GM04503 (cell line): Measurements from ENCODE around the gene AUTS2.

Source experiments
- DNase-seq: peaks from one replicate; pipeline ENCODE4 v3.0.0-alpha.2; 2012; ENCODE audit warnings: low read depth

Gene AUTS2

DNA sequence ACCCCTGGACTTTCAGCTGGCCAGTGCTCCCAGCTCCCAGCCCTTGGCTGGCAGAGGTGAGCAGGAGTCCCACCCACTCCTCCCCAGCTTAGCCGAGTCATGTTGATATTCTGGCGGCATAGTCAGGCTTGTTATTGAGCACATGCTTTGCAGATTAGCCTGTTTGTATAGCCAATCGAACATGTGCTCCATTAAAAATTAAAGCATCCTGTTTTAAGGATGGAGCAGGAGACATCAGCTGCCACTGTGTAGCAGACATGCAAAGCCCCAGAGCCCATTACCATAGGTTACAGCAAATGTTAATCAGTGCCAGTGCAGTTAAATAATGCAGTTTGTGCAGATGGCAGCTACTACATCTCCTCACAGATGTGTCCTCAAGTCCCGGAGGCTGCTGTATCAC, 959.1 kb downstream of the AUTS2 start:
- DNase-seq: no peak

DNA sequence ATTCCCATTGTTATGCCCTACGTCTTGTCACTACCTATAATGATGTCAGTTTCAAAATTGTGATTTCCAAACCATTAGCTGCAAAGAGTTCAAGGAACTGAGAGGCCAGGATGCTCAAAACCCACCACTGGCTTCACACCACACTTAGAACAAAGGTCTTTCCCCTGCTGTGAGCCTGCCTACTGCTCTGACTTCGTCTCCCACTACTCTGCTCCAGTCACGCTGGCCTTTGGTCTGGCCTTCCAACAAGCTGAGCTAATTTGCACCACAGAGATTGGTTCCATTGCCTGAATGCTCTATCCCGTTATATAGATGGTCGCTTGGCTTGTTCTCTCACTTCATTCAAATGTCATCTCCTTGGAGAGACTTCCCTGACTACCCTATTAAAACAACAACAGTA, 961.5 kb downstream of the AUTS2 start:
- no peak for DNase-seq

DNA sequence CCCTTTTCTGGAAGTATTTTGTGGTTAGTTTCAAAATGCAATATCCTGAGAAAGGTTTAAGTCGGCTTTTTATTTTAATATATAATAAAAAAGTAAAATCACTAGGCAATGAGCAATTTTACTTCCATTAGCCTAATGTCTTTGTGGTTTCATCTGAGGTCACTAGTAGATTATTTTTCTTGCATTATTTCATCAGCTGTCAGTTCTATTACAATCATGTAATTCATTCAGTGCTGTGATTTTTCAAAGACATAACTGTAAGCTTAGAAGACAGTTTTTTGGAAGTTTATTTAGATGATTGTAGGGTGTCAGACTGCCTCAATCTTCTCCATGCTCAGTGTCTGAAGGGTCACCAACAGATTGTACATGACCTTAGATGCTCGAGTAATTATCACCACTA, 965.7 kb downstream of the AUTS2 start:
- DNase-seq: no peak

DNA sequence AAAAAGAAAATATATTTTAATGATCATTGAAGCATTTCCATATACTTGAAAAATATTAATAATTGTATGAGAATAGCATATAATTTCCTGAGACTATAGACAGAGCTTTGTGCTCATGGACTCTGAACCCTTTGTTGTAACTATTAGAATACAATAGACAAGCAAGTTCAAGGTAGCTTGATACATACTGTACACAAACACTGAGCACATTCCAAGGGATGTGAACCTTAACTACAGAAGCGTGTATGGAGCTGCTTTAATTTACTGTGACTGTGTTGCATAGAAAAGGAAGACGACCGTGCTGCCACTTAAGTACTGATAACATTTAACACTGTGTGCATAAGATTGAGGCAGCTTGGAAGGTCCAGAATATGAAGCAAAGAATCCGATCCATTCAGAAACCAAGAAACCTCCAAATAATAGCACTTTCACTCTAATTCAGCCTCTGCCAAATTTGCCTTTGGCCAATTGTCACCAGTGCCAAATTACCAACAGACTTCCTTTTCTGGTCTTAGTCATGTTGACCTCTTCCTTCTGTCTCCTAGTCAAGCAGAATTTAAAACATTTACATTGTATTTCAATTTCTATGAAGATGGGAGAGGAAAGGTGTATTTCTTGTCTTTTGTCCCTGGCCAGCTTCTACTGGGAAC, 967.6 kb downstream of the AUTS2 start:
- DNase-seq: no peak

DNA sequence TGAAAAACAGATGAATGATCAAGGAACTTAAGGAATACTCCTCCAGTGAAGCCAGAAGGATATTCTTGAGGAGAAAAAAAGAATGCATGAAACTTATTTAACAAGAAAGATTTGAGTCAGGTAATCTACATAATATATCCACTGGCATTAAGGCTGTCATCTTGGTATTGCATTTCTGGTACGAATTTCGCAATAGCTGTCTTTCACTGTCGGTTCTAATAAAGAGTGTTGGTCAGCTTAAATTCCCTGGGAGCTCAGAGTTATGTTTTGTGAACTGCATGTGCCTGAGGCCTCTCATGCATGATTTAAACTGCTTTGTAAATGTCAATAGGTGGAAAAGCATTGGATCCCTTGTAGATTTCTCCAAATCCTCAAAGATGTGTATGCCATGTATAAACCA, 968.4 kb downstream of the AUTS2 start:
- no peak for DNase-seq

DNA sequence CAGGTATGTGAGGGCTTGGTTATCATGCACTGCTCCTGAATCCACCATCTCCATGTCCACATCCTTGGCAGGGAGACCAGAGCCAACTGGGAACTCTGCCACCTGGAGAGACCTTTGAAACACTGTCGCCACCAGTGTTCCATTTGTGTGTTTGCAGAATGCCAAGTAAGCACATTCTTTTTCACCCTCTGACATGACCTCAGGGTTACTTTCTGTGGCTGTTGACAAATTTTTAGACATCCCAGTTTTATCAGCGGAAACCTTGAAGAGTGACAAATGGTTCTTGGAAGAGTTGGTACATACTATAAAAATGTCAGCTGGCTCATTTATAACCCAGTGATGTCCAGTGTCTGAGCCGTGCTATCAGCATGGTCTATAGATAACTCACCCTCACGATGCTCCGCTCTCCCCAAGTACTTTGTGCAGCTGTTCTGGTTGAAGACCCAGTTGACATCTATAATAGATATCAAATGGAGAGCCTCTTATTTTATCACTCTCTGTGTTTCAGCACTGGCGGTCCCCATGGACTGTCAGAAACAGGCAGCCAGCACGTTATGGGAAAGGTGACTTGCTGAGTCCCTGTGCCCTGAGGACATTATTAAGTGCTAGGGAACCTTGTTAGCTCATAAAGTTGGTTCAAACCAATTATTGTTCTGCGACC, 970.5 kb downstream of the AUTS2 start:
- DNase-seq: no peak

DNA sequence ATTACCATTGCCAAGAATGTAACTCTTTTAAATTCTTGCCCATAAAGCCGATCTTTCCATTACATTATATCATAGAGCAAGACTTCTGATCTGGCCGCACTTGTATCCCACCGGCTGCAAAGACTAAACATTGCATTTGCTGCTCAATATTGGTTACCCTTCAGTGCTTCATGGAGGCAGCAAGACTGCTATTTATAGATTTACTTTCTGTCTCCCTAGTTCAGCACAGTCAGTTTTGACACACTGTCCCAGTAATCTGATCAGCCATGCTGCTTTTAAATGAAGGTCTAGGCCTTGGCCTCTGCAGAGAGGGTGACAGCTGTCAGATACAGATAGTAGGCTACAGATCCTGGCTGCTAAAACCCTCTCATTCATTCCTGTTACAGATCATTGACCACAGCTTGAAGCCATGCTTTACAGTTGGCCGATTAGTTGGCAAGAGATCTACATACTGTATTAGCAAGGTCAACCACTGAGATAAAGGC, 971.1 kb downstream of the AUTS2 start:
- DNase-seq: no peak

DNA sequence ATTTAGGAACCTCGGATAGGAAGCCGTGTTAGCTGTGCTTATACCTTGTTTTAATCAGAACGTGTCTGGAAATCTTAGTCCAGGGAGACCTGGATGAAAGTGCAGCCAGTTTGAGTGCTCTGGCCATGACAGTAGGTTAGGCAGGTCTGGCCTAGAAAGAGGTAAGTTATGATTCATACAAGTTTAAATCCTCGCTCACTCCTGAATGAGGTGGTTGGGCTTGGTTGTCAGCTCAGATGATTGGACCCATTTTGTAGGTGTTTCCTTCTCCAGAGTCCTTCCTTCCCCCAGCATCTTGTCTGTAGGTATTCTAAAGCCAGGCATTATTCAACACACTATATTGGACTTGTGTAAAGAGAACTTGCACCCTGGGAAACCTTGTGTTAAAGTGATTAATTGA, 971.8 kb downstream of the AUTS2 start:
- DNase-seq: no peak

DNA sequence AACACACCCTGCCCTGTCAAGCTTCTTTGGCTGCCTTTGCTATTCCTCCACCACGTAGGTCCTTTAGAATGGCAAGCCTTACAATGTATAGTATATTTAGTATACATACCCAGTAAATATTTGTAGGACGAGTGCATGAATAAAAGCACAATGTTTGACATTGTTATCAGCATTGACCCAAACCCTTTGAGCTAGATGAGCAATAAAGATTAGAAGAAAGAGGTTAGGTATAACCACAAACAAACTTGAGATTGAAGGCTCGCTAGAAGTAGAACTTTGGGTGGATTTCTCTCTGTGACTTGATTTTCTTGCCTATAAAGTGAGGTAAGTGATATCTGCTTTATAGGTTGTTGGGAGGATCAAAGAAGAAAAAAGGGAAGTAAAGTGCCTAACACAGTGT, 972.7 kb downstream of the AUTS2 start:
- no peak for DNase-seq

DNA sequence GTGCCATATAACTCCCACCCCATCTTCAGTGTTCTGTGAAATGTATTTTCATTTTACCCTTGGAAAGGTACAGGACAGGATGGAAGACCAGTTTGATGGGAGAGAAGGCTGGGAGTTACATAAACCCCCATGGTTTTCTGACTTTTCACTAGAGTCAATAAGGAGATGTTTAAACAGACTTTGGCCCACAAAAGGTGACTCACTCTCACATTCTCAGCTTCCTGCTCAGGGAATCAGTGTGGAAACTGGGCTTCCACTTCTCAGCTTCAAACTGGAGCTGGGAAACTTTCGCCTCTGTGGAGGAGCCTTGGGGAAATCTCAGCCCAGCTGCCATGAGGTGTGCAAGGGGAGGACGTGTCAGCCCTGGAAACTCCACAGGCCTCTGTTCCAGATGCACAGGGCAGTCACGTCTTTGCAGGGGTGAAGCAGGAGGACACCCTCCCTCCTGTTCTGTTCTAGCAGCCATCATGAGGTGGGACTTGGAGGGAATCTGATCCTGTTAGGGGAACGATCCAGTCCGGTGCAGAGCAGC, 973.2 kb downstream of the AUTS2 start:
- DNase-seq: peak; percentile 18

DNA sequence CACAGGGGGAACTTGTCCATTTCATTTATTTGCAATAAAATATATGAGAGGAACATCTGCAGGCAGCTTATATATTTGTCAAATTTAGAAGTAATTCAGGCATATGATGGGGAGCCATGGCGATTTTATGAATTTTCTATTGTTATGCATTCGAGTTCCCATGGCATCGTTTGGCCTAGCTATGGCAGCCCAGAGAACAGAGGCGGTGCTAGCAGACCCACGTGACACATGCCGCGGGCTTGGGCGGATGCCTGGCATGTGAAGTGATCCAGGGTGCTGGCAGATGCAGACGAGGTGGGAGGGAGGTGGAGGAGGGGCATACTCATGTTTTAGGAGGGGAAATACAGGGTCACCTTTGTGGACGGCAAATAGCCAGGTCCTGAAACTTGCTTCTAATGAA, 973.7 kb downstream of the AUTS2 start:
- DNase-seq: no peak

DNA sequence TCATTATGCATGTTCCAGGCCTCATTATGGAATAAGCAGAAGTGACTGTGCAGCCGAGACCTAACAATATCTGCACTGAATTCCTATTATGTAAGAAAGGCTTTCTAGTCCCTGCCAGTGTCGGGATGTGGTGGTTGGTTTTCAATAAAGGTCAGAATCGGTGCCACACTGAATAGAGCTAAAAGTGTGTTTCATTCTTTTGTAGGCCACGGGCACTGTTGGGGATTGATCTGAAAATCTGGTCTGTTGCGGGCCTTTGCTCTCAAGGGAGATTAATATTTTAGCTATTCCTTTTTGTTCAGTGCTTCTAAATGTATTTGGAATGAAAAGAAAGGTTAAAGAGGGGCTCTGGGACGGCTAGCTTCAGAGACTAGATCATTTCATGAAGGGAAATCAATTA, 974.3 kb downstream of the AUTS2 start:
- DNase-seq: no peak

DNA sequence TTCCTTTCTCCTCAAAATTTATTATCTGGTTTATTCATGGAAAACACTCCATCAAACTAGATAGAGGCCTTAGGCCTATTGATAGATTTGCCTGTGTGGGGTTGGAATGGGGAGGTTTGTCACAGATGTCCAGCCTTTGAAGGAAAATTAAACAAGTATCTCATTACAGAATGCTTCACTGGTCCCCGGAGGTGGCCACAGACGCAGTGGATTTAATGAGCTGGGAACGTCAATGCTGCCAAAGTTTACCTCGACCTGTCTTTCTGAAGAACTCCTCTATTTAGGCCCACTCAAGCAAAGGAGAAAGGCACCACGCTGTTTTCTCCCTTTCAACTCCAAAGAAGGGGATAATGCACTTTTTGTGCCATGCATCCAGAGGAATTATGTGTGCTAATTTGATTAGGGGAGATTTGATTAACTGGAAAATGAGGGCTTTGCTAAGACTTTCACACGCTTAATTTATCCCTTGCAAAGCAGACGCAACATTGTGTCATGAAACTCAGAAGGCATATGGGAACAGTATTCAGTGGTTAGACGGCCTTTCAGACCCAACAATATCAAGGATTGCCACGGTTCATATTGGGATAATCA, 974.9 kb downstream of the AUTS2 start:
- no peak for DNase-seq

DNA sequence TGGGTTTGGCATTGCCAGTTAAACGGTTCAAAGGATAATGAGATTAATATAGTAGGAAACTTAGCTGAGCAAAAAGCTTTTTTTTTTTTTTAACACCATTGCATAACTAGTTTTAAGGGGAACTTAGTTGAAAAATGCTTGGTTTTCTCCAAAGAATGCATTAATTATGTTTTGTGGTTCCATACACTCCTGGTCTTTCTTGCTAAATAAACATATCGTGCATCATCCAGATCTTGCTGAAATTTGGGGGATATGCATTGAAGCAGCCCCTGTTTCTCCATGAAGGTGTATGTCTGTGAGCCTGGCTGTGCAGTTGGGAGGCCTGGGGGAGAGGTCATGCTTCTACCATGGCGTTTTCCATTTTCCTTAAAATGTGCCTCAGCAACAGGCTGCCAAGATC, 975.4 kb downstream of the AUTS2 start:
- no peak for DNase-seq

DNA sequence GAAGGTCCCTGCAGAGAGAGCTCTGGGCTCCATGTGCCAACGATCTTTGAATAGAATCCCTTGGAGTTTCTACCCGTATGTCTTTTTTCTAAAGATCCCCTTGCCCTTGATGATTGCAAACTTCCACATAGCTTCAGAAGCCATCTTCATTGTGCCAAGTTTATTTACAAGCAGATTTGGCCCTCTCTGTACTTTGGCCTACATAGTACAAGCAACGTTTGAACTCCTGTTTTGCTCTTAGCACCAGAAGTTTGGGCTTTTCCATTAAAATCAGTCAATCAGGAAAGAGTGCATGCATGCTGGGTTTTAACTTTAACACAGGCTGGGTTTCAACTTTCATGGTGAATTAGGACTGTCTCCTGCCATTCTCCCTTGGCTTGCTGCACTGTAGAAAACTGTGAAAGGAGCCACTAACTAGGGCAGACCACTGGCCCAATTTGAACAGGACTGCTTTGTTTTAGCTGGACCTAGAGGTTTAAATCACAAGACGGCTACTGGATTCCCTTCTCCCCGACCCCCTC, 976.1 kb downstream of the AUTS2 start:
- no peak for DNase-seq

DNA sequence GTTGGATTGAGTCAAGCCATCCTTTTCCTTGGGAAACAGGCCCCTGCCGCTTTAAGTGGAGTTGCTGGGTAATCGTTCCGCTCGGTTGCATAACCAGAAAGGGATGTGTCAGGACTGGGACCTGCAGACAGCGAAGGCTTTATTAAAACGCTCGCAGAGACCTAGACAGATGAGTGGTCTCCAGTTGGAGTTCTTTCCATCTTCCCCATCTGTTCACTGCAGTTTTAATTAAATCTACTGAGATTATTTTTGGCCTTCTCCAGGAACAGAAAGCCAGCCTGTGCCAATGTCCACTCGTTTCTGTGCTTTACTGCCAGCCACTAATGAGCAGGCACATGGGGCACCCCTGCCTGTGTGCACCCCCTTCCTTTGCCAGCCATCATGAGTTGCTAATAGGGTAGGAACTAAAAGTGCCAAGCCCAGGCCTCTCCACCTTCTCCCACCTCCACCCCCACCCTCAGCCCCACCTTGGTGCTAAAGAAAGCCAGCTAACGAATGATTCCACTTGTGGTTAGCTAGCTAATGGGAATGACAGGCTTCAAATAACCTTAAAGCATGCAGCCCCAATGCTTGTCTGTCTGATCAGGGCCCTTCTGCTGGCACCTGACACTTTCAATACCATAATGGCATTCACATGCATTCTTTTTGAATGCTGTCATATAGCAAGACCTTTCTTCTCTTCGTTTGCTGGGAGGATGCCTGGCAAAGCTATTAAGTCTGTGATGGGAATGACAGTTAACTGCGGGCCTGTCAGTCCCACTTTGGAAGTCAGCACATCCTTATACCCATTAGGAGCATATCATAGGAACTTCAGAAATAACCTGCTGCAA, 976.9 kb downstream of the AUTS2 start:
- no peak for DNase-seq

DNA sequence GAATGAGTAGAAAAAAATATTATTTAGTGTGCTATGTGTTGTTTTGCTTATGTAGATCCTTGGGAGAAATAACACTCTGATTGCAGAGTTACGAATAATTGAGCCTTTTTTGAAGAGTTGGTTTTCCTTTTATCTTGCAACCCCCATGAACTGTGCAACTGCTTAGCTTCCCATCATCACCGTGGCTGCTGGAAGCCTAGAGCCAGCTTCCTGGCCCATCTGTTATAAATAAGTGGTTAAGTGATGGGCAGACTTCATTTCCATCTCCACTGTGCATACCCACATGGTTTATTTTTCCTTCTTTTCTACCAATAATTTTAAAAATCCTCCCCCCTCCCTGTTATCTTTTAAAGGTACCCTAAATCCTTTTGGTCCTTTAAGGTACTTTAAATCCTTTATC, 978.8 kb downstream of the AUTS2 start:
- DNase-seq: no peak

DNA sequence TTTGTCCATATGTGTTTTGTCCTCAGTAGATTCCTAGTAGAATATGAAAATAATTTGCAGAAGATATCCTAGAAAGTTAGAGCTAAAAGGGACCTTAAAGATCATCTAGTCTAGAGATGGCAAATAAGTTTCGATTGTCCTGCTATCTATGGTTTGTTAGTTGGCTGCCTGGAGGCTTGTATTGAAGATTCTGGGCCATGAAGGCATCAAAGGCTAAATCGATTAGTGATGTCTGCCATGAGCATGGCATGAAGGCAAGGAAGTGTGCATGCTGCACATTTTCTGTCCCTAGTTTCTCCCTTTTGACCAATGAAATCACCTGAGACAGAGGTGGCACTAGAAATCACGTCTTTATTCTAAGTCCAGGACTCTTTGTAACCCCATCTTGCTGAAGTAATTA, 979.9 kb downstream of the AUTS2 start:
- no peak for DNase-seq

DNA sequence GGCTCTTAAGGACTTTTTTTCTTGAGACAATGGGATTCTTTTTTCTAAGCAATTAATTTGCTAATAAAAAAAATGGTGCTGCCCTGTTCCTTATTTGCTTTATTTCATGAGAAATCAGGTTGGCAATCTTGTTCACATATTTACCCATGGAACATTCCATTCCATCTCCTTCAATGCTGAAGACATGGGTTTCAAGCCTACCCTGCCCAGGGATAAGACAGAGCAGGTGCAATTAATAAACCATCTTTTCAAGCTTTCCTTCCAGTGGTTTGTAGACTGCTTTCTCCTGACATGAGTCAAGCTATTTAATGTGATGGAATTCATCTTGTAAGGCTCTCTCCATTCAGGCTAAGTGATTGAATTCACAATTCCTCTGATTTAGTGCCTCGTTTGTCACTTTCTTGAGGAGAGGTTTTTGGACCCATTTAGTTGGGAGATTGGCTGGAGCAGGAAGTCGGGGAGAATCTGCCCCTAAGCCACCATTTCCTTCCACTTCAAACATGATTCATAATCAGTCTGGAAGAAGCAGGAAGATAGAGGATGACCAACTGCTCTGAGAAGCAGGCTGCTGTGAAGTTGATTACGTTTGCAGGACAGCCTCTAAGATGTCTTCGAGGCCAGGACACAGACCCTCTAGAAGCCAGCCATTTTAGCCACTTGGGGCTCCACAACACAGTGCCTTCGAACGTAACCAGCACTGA, 981.3 kb downstream of the AUTS2 start:
- DNase-seq: no peak

DNA sequence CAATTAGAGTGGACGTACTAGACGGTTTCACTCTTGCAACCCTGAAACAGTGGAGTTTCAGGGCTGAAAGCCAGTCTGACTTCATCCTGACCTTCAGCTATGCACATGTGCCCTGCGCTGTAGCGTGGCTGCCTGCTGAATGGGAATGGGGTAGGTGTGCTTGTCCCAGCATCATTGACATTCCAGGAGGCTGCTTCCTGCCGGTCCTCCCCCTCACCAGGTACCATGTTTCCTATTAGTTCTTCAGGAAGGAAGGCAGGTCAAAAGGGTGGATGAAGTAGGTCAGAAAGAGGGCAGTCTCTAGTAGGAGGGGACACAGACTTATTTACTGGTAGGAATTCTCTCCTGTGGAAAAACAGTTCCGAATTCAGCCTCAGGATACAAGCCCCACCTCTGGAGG, 981.9 kb downstream of the AUTS2 start:
- DNase-seq: no peak
